Measurements from ENCODE around the gene PCDHGB7.
A peak's percentile ranks its signal among the peaks of the same experiment; 100 is the strongest.
"Not testable (repeated sequence)": the region's sequence is repeated elsewhere in the genome, so short reads cannot be mapped to it uniquely, and the experiment has no call there.

The PCDHGB7 gene
- total RNA-seq, result 0.04 to 0.60 (median 0.16) reads per million in 18 experiments

- DNase-seq, result peak; percentile 74 to 87
These were observed at the start of gene PCDHGB7 for GRCh38 chr5:141417494-141418172. Gene PCDHGB7, plus strand, starts transcription at chr5:141417677. Its CDS starts 183 bp downstream, at chr5:141417860.

DNA sequence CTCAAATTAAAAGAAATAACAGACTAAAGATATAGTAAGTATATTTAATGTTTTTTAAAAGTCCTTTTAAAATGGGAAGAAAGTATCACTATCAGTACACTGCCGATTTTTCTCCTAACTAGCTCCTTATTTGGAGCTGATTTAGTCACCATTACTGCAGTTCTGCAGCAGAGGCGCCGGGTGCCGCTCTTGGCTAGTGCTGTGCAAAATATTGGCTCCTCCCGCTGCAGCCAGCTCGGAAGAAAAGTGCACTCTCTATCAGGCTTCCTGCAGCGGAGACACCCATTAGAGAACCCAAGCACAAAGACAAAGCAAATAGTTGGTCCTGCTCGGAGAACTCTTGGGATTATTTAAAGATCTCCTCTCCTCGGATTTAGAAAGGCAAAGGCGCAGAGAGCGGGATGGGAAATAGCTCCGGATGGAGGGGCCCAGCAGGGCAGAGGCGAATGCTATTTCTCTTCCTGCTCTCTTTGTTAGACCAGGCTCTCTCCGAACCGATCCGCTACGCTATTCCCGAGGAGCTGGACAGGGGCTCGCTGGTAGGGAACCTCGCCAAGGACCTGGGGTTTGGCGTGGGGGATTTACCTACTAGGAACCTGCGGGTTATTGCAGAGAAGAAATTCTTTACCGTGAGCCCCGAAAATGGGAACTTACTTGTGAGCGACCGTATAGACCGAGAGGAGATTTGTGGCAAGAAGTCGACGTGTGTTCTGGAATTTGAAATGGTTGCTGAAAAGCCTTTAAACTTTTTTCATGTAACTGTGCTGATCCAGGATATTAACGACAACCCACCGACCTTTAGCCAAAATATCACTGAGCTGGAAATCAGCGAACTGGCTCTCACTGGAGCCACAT is 47.3 kb upstream of the PCDHGB7 start, which contains the start of gene PCDHGB3:
Gene PCDHGB3, plus strand, starts transcription at position 249 of the 855 bp plus-strand sequence. Its CDS starts 153 bp downstream, at position 402.
- peak in 1 of 2 donors; percentile 45 for DNase-seq

DNA sequence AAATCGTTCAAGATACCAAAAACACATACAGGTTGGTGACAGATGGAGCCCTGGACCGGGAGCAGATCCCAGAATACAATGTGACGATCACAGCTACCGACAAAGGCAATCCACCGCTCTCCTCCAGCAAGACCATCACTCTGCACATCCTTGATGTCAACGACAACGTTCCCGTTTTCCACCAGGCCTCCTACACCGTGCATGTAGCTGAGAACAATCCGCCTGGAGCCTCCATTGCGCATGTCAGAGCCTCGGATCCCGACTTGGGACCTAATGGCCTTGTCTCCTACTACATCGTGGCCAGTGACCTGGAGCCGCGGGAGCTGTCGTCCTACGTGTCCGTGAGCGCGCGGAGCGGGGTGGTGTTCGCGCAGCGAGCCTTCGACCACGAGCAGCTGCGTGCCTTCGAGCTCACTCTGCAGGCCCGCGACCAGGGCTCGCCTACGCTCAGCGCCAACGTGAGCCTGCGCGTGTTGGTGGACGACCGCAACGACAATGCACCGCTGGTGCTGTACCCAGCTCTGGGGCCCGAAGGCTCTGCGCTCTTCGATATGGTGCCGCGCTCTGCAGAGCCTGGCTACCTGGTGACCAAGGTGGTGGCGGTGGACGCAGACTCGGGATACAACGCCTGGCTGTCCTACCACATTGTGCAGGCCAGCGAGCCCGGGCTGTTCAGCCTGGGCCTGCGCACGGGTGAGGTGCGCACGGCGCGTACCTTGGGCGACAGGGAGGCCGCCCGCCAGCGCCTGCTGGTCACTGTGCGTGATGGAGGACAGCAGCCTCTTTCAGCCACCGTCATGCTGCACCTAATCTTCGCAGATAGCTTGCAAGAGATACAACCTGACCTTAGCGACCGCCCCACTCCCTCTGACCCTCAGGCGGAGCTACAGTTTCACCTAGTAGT is 45.7 kb upstream of the PCDHGB7 start:
- DNase-seq, result no peak

- DNase-seq, result peak; percentile 9 to 16
These were observed 43.7 kb upstream of the PCDHGB7 start, which contains the start of gene PCDHGA6 for GRCh38 chr5:141373673-141374317. Gene PCDHGA6, plus strand, starts transcription at chr5:141373891. Its CDS starts 193 bp downstream, at chr5:141374084.

DNA sequence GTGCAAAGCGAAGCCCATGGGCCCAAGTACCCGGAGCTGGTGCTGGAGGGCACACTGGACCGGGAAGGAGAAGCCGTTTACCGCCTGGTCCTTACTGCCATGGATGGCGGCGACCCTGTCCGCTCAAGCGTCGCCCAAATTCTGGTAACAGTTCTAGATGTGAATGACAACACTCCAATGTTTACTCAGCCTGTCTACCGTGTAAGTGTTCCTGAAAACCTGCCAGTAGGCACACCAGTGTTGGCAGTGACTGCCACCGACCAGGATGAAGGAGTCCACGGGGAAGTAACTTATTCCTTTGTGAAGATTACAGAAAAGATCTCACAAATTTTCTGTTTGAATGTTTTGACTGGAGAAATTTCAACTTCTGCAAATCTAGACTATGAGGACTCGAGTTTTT is 42.9 kb upstream of the PCDHGB7 start:
- DNase-seq, result no peak

DNA sequence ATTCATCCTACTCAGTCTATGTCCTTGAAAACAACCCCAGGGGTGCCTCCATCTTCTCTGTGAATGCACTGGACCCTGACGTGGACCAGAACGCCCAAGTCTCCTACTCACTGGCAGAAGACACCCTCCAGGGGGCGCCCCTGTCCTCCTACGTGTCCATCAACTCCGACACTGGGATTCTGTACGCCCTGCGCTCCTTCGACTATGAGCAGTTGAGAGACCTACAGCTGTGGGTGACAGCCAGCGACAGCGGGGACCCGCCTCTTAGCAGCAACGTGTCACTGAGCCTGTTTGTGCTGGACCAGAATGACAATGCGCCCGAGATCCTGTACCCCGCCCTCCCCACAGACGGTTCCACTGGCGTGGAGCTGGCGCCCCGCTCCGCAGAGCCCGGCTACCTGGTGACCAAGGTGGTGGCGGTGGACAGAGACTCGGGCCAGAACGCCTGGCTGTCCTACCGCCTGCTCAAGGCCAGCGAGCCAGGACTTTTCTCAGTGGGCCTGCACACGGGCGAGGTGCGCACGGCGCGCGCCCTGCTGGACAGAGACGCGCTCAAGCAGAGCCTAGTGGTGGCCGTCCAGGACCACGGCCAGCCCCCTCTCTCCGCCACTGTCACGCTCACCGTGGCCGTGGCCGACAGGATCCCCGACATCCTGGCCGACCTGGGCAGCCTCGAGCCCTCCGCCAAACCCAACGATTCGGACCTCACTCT is 41.9 kb upstream of the PCDHGB7 start:
- DNase-seq, result not testable (repeated sequence)

DNA sequence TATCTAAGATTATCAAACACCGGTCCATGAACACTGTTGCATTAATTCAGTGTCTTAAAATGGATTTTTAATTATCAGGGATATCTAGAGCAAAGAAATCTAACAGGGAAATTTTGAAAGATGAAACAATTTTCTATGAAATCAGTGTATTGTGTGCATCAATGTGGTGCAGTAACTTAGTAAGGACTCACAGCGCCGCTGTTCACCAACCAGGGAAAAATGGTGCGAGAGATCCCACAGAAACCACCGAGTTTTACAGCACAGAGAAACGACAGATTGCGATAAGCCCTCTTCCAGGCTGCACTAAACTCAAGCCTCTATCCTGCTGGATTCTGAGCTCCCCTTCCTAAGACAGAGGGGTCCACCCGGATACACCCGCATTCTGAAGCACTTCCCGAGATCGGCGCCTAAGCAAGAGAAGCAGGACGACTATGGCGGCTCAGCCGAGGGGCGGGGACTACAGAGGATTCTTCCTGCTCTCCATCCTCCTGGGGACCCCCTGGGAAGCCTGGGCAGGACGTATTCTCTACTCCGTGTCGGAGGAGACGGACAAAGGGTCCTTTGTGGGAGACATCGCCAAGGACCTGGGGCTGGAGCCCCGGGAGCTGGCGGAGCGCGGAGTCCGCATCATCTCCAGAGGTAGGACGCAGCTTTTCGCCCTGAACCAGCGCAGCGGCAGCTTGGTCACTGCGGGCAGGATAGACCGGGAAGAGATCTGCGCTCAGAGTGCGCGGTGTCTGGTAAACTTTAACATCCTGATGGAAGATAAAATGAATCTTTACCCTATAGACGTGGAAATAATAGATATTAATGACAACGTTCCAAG is 34.8 kb upstream of the PCDHGB7 start, which contains the start of gene PCDHGA7:
Gene PCDHGA7, plus strand, starts transcription at position 274 of the 826 bp plus-strand sequence. Its CDS starts 158 bp downstream, at position 432.
- DNase-seq, result no peak

DNA sequence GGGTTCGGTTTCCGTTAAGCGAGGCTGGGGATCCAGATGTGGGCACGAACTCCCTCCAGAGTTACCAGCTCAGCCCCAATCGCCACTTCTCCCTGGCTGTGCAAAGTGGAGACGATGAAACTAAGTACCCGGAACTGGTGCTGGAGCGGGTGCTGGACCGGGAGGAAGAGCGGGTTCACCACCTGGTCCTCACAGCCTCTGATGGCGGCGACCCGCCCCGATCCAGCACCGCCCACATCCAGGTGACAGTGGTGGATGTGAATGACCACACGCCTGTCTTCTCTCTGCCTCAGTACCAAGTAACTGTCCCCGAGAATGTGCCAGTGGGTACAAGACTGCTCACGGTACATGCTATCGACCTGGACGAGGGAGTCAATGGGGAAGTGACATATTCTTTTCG is 34.1 kb upstream of the PCDHGB7 start:
- DNase-seq, result no peak

DNA sequence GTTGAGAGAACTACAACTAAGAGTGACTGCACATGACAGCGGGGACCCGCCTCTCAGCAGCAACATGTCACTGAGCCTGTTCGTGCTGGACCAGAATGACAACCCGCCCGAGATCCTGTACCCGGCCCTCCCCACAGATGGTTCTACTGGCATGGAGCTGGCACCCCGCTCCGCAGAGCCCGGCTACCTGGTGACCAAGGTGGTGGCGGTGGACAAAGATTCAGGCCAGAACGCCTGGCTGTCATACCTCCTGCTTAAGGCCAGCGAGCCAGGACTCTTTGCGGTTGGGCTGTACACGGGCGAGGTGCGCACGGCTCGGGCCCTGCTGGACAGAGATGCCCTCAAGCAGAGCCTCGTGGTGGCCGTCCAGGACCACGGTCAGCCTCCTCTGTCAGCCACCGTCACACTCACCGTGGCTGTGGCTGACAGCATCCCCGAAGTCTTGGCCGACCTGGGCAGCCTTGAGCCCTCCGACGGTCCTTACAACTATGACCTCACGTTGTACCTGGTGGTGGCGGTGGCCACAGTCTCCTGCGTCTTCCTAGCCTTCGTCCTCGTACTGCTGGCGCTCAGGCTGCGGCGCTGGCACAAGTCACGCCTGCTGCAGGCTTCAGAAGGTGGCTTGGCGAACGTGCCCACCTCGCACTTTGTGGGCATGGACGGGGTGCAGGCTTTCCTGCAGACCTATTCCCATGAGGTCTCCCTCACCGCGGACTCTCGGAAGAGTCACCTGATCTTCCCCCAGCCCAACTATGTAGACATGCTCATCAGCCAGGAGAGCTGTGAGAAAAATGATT is 32.8 kb upstream of the PCDHGB7 start:
- no peak for DNase-seq

DNA sequence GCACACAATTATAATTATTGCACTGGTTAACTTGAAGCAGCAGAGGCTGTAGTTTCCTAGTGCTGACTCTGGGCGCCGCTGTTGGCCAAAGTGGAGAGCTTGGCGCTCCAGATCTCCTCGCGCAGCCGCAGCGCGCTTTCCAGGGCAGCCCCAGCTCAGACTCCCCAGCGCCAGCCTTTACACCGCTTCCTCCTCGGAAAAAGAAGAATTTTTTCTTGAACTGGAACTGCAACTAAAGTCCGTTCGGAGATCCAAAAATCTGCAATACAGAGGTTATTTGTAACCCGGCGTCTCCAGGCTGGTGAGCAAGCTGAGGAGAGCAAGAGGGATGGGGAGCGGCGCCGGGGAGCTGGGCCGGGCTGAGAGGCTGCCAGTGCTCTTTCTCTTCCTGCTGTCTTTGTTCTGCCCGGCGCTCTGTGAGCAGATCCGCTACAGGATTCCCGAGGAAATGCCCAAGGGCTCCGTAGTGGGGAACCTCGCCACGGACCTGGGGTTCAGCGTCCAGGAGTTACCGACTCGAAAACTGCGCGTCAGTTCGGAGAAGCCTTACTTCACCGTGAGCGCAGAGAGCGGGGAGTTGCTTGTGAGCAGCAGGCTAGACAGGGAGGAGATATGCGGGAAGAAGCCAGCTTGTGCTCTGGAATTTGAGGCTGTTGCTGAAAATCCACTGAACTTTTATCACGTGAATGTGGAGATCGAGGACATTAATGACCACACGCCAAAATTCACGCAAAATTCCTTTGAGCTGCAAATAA is 29.7 kb upstream of the PCDHGB7 start, which contains the start of gene PCDHGB4:
Gene PCDHGB4, plus strand, starts transcription at position 142 of the 755 bp plus-strand sequence. Its CDS starts 187 bp downstream, at position 329.
- DNase-seq, result peak in 1 of 2 donors; percentile 41

DNA sequence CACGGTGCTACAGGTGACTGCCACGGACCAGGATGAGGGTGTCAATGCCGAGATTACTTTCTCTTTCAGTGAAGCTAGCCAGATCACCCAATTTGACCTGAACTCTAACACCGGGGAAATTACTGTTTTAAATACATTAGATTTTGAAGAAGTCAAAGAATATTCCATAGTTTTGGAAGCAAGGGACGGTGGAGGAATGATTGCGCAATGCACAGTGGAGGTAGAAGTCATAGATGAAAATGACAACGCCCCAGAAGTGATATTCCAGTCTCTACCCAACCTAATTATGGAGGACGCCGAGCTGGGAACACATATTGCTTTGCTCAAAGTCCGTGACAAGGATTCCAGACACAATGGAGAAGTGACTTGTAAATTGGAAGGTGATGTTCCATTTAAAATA is 28.8 kb upstream of the PCDHGB7 start:
- no peak for DNase-seq

- DNase-seq, result no peak
These were observed 28.1 kb upstream of the PCDHGB7 start for GRCh38 chr5:141389153-141390042.

DNA sequence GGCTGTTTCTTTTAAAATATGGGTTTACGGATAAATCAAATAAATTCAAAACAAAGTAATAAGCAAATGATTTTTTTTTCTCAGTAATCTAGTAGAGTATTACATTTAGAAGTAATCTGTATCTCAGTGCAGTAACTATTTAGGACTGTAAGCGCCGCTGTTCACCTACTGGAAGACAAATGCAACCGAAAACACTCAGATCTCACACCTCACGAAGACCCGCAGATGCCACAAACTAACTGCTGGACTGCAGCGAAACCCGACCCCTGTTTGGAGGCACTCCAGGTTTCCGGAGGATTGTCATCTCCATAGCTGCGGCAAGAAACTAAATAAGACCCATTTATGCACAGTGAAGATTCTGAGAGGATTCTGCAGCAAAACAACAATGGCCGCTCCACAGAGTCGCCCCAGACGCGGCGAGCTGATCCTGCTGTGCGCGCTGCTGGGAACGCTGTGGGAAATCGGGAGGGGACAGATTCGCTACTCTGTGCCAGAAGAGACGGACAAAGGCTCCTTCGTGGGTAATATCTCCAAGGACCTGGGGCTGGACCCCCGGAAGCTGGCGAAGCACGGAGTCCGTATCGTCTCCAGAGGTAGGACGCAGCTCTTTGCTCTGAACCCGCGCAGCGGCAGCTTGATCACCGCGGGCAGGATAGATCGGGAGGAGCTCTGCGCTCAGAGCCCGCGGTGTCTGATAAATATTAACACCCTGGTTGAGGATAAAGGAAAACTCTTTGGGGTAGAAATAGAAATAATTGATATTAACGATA is 24.9 kb upstream of the PCDHGB7 start, which contains the start of gene PCDHGA8:
Gene PCDHGA8, plus strand, starts transcription at position 205 of the 770 bp plus-strand sequence. Its CDS starts 181 bp downstream, at position 386.
- no peak for DNase-seq

DNA sequence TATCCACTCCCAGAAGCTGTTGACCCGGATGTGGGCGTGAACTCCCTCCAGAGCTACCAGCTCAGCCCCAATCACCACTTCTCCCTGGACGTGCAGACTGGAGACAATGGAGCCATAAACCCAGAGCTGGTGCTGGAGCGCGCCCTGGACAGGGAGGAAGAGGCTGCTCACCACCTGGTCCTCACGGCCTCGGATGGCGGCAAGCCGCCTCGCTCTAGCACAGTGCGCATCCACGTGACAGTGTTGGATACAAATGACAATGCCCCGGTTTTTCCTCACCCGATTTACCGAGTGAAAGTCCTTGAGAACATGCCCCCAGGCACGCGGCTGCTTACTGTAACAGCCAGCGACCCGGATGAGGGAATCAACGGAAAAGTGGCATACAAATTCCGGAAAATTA is 24.2 kb upstream of the PCDHGB7 start:
- DNase-seq, result no peak

- DNase-seq, result not testable (repeated sequence)
These were observed 22.9 kb upstream of the PCDHGB7 start for GRCh38 chr5:141394401-141395187.
